ENCODE measurements around the gene SLC25A25. TPM values are rescaled to one million over a fixed set of nuclear protein-coding genes. Genes with fewer than 3 reads are reported as not detected.
"Not testable (repeated sequence)": the region's sequence is repeated elsewhere in the genome, so short reads cannot be mapped to it uniquely, and the experiment has no call there.

Gene SLC25A25
- polyA plus RNA-seq, 1 donor = 19.4 TPM

- Histone ChIP-seq H3K36me3 (ENCODE audit: control insufficient read depth, insufficient read depth, low read length) (peaks cover 31% of the 10 kb centered on the region), H3K27me3 (ENCODE audit: control insufficient read depth, insufficient read depth, low read length) (no peaks in the 10 kb centered on the region), H3K27ac (ENCODE audit: low read length) (peak within 1 kb of the TSS; percentile 97), H3K4me1 (ENCODE audit: control insufficient read depth, insufficient read depth, low read length) (peaks cover 34% of the 10 kb centered on the region), H3K9me3 (ENCODE audit: control insufficient read depth, low read depth, low read length) (peaks cover 11% of the 10 kb centered on the region), H3K4me3 (ENCODE audit: low read length) (peak within 1 kb of the TSS; percentile 100)
- WGBS (ENCODE audit: insufficient coverage, low lambda C conversion rate) = no CpG with 5 or more reads among the region's 56 CpGs
- peak; percentile 78 to 93 for DNase-seq
Observed at GRCh38 chr9:128127568-128127989, 59.5 kb downstream of the SLC25A25 start, which contains the start of gene PTGES2. TSS of gene PTGES2 (minus strand) at chr9:128127729. CDS start at chr9:128127717, 12 bp downstream.

- H3K27me3 ChIP-seq (ENCODE audit: control insufficient read depth, insufficient read depth, low read length) = no peaks in the 10 kb centered on the region
- no CpG with 5 or more reads among the region's 82 CpGs for WGBS (ENCODE audit: insufficient coverage, low lambda C conversion rate)
Observed at GRCh38 chr9:128127990-128128835, 60.2 kb downstream of the SLC25A25 start.

GRCh38 chr9:128128836-128129590 is 61.0 kb downstream of the SLC25A25 start:
- Histone ChIP-seq H3K36me3 (ENCODE audit: control insufficient read depth, insufficient read depth, low read length) (peaks cover 18% of the 10 kb centered on the region), H3K4me1 (ENCODE audit: control insufficient read depth, insufficient read depth, low read length) (peaks cover 37% of the 10 kb centered on the region), H3K27me3 (ENCODE audit: control insufficient read depth, insufficient read depth, low read length) (no peaks in the 10 kb centered on the region), H3K9me3 (ENCODE audit: control insufficient read depth, low read depth, low read length) (peaks cover 11% of the 10 kb centered on the region), H3K4me3 (ENCODE audit: low read length) (peak overlapping the region; percentile 100), H3K27ac (ENCODE audit: low read length) (peak overlapping the region; percentile 97)
- DNase-seq = no peak
- WGBS (ENCODE audit: insufficient coverage, low lambda C conversion rate) = 63% methylated on average over 2 of the region's 29 CpGs

More at GRCh38 chr9:128127990-128128835, 60.2 kb downstream of the SLC25A25 start:
- DNase-seq = peak; percentile 86 to 97
- Histone ChIP-seq H3K4me3 (ENCODE audit: low read length) (peak overlapping the region; percentile 100), H3K4me1 (ENCODE audit: control insufficient read depth, insufficient read depth, low read length) (peaks cover 37% of the 10 kb centered on the region), H3K9me3 (ENCODE audit: control insufficient read depth, low read depth, low read length) (peaks cover 11% of the 10 kb centered on the region), H3K36me3 (ENCODE audit: control insufficient read depth, insufficient read depth, low read length) (peaks cover 25% of the 10 kb centered on the region), H3K27ac (ENCODE audit: low read length) (peak overlapping the region; percentile 97)

GRCh38 chr9:128129976-128130590 is 62.1 kb downstream of the SLC25A25 start:
- H3K4me3 ChIP-seq (ENCODE audit: low read length); H3K27me3 ChIP-seq (ENCODE audit: control insufficient read depth, insufficient read depth, low read length); DNase-seq; H3K27ac ChIP-seq (ENCODE audit: low read length); H3K36me3 ChIP-seq (ENCODE audit: control insufficient read depth, insufficient read depth, low read length): not testable (repeated sequence)
- H3K9me3 ChIP-seq (ENCODE audit: control insufficient read depth, low read depth, low read length) = peaks cover 11% of the 10 kb centered on the region
- peaks cover 37% of the 10 kb centered on the region for H3K4me1 ChIP-seq (ENCODE audit: control insufficient read depth, insufficient read depth, low read length)
- whole genome bisulfite sequencing (ENCODE audit: insufficient coverage, low lambda C conversion rate) = no CpG with 5 or more reads among the region's 12 CpGs

- Histone ChIP-seq H3K9me3 (ENCODE audit: control insufficient read depth, low read depth, low read length) (peaks cover 11% of the 10 kb centered on the region), H3K4me1 (ENCODE audit: control insufficient read depth, insufficient read depth, low read length) (peaks cover 36% of the 10 kb centered on the region)
- WGBS (ENCODE audit: insufficient coverage, low lambda C conversion rate) = no CpG with 5 or more reads among the region's 7 CpGs
- not testable (repeated sequence) for H3K27me3 ChIP-seq (ENCODE audit: control insufficient read depth, insufficient read depth, low read length); H3K36me3 ChIP-seq (ENCODE audit: control insufficient read depth, insufficient read depth, low read length); H3K4me3 ChIP-seq (ENCODE audit: low read length); H3K27ac ChIP-seq (ENCODE audit: low read length); DNase-seq
Observed at GRCh38 chr9:128130651-128131050, 62.6 kb downstream of the SLC25A25 start.

- not testable (repeated sequence) for H3K27me3 ChIP-seq (ENCODE audit: control insufficient read depth, insufficient read depth, low read length); H3K4me3 ChIP-seq (ENCODE audit: low read length); DNase-seq; H3K36me3 ChIP-seq (ENCODE audit: control insufficient read depth, insufficient read depth, low read length)
- Histone ChIP-seq H3K9me3 (ENCODE audit: control insufficient read depth, low read depth, low read length) (peaks cover 11% of the 10 kb centered on the region), H3K4me1 (ENCODE audit: control insufficient read depth, insufficient read depth, low read length) (peaks cover 29% of the 10 kb centered on the region), H3K27ac (ENCODE audit: low read length) (peak overlapping the region; percentile 75)
- WGBS (ENCODE audit: insufficient coverage, low lambda C conversion rate) = no CpG with 5 or more reads among the region's 8 CpGs
Observed at GRCh38 chr9:128131346-128131745, 63.3 kb downstream of the SLC25A25 start.

GRCh38 chr9:128132139-128132538 is 64.1 kb downstream of the SLC25A25 start:
- H3K27me3 ChIP-seq (ENCODE audit: control insufficient read depth, insufficient read depth, low read length); H3K36me3 ChIP-seq (ENCODE audit: control insufficient read depth, insufficient read depth, low read length); H3K4me3 ChIP-seq (ENCODE audit: low read length): not testable (repeated sequence)
- no CpG with 5 or more reads among the region's 8 CpGs for WGBS (ENCODE audit: insufficient coverage, low lambda C conversion rate)
- Histone ChIP-seq H3K27ac (ENCODE audit: low read length) (peak overlapping the region; percentile 75), H3K4me1 (ENCODE audit: control insufficient read depth, insufficient read depth, low read length) (peaks cover 29% of the 10 kb centered on the region), H3K9me3 (ENCODE audit: control insufficient read depth, low read depth, low read length) (peaks cover 11% of the 10 kb centered on the region)
- DNase-seq = peak in 1 of 2 donors; percentile 83

- H3K4me1 ChIP-seq (ENCODE audit: control insufficient read depth, insufficient read depth, low read length) = peaks cover 25% of the 10 kb centered on the region
- H3K27ac ChIP-seq (ENCODE audit: low read length); H3K27me3 ChIP-seq (ENCODE audit: control insufficient read depth, insufficient read depth, low read length); H3K36me3 ChIP-seq (ENCODE audit: control insufficient read depth, insufficient read depth, low read length); H3K9me3 ChIP-seq (ENCODE audit: control insufficient read depth, low read depth, low read length); DNase-seq; H3K4me3 ChIP-seq (ENCODE audit: low read length): not testable (repeated sequence)
- WGBS (ENCODE audit: insufficient coverage, low lambda C conversion rate) = no CpG with 5 or more reads among the region's 8 CpGs
Observed at GRCh38 chr9:128135561-128135960, 67.5 kb downstream of the SLC25A25 start.

- H3K9me3 ChIP-seq (ENCODE audit: control insufficient read depth, low read depth, low read length) = no peaks in the 10 kb centered on the region
- H3K4me1 ChIP-seq (ENCODE audit: control insufficient read depth, insufficient read depth, low read length) = peaks cover 15% of the 10 kb centered on the region
- DNase-seq = no peak
- no peak overlapping the region for H3K4me3 ChIP-seq (ENCODE audit: low read length)
- no peaks in the 10 kb centered on the region for H3K27me3 ChIP-seq (ENCODE audit: control insufficient read depth, insufficient read depth, low read length)
- no peak overlapping the region for H3K27ac ChIP-seq (ENCODE audit: low read length)
- WGBS (ENCODE audit: insufficient coverage, low lambda C conversion rate) = no CpG with 5 or more reads among the region's 18 CpGs
- no peaks in the 10 kb centered on the region for H3K36me3 ChIP-seq (ENCODE audit: control insufficient read depth, insufficient read depth, low read length)
Observed at GRCh38 chr9:128136816-128137793, 69.1 kb downstream of the SLC25A25 start.

Measured in large intestine (tissue), 3 donors.